GM21515 (cell line): ENCODE data around the gene TRIM31.
A peak's percentile ranks its signal among the peaks of the same experiment; 100 is the strongest.
"Not testable (repeated sequence)": the region's sequence is repeated elsewhere in the genome, so short reads cannot be mapped to it uniquely, and the experiment has no call there.

ENCODE experiments used
- ATAC-seq: cut with Tn5 transposase; IDR thresholded peaks from one replicate; pipeline ENCODE4 v1.9.1; 2021; ENCODE audit not compliant: unreplicated experiment

Gene TRIM31

GRCh38 chr6:30118691-30119090 lies 5.8 kb upstream of the TRIM31 start:
- ATAC-seq, result not testable (repeated sequence)

GRCh38 chr6:30116724-30117123 lies 3.8 kb upstream of the TRIM31 start:
- no peak for ATAC-seq

DNA sequence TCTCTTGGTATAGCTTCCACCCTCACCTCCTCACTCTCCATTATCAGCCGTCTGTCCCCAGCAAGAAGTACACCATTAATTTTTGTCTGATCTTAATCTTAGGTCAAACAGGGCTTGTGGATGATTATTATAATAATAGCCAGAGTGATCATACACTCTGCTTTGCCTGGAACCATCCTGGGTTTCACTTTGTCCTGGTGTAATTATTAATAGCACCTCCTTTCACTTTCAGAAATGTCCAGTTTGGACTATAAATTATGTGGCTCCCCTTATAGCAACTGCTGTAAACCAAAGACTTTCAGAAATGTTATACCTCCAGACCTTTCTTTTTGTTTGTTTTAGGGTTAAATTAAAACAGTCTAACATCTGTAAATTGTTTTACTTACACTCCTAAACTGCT lies 951 bp upstream of the TRIM31 start:
- no peak for ATAC-seq

- no peak for ATAC-seq
Measured at GRCh38 chr6:30112402-30112994, 392 bp downstream of the TRIM31 start.

DNA sequence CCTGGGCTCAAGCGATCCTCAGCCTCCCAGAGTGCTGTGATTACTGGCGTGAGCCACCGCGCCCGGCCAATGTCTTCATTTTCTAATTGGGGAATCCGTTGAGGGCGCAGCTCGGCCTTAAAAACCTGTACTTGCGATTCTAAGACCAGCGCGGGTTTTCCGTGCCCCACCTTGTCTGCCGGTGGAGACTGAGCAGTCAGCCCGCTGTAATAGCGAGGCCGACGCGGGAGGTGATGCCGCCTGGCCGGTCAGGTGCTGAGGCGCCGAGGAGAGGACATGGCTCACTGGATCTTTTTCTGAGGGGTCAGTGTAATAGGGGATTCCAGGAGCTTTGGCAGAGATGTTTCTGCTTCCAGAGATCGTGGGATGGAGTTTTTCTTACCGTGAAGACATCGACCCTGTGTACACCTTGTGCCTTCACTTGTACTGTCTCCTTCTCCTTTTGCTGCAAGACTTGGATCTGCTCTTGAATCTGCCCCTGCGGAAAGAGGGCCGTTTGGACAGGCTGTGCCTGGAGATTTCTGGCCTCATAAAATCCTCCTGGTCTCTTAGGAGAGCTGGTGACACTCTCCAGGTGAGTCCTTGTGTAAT lies 1.5 kb downstream of the TRIM31 start:
- ATAC-seq, result no peak

DNA sequence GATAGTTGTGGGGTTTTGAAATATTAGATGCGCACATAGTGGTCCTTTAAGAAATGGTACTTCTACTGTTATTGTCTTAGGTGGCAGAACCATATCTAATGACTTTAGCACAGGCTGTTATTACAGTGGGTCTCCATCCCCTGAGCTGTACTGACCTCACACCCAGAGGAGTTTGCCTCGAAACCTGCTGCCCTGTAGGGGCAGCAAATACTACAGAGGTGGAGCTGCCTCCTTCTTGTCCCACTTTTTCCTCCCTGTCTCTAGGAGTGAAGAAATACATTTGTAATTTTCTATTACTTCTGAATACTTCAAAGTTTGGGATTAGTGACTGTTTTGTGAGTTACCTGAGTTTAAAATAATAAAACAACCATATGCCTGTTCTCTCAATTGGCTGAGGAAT lies 8.2 kb downstream of the TRIM31 start:
- no peak for ATAC-seq

- no peak for ATAC-seq
Measured at GRCh38 chr6:30103872-30104179, 9.1 kb downstream of the TRIM31 start.

GRCh38 chr6:30102970-30103871 lies 9.7 kb downstream of the TRIM31 start:
- peak; percentile 66 for ATAC-seq

DNA sequence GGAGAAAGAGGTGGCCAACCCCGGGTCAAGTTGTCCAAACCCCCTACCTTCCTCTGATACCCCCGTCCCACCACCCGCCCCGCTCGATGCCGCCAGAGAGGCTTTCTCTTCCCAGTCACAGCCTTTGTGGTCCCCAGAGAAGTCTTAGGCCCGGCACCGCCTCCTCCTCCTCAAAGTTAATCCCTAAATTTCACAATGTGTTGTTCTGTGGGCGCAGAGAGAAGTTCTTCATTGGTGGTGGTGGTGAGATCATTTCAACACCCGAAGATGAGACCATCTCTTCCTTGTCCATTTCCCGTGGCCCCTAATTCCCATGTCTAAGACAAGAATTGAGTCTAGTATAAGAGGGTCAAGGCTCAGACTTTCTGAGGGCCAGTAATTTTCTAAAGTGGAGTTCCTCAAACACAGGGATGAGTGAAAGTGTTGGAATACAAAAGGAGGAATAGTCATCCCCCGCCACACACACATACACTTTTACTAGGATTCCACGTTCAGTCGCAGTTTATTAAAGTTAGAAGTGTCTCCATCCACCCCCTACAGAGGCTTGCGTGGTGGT lies 10.4 kb downstream of the TRIM31 start:
- ATAC-seq, result no peak

DNA sequence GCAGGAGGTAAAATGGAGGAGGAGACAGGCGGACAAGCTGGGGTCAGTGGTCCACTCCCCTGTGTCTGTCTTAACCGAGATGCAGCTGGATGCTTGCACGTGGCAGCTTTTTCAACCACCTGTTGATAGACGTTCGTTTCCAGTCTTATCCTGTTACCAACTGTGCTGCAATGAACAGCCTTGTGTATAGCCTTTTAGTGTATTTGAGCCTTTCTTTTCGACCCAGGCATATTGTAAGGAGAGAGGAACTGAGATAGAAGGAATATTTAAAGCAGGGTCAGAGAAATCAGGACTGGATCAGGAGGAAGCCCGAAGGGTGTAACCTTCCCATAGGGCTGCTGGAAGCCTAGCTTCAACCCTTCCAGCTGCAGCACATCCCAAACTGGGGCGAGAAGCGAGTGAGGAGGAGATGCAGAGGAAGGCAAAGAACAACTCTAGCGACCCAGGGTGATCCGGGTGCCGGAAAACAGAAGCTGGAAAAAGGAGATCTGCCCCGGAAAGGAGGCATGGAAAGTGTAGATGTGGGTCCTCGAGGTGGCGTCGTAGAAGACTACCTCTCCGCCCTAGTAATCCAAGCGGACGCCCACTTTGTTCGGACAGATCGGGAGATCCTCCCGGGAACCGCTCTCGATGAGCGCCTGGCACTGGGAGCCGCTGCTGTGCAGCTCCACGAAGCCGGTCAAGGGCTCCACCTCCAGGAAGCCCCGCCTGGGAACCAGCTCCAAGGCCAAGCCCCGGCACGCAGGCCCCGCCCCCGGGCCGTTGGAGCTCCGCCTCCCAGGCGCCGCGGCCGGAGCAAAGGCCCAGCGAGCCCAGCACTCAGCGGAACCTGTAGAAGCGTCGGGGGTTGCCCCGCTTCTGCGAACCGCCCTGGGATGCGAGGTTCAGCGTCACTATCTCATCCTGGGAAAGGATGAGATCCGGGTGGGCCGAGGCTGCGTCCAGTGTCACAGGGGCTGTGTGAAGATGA lies 11.2 kb downstream of the TRIM31 start:
- ATAC-seq, result peak; percentile 65

- ATAC-seq, result no peak
Measured at GRCh38 chr6:30100585-30101443, 12.1 kb downstream of the TRIM31 start.

DNA sequence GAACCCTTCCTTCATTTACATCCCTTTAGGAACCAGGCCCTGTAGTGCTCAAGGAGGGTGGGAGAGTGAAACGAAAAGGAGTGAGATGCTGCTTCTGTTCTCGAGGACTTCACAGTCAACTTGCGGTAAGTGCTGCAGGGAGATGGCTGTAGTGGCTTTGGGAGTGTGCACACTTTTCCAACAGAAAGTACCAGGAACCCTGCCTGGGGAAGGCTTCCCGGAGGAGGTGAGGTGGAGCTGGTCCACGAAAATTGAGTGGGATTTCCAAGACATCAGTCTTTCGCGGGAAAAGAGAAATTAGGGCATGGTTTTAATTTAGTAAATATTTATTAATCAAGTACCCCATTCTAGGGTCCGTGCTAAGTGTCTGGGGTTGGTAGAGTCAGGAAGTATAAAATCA lies 12.7 kb downstream of the TRIM31 start:
- ATAC-seq, result no peak

DNA sequence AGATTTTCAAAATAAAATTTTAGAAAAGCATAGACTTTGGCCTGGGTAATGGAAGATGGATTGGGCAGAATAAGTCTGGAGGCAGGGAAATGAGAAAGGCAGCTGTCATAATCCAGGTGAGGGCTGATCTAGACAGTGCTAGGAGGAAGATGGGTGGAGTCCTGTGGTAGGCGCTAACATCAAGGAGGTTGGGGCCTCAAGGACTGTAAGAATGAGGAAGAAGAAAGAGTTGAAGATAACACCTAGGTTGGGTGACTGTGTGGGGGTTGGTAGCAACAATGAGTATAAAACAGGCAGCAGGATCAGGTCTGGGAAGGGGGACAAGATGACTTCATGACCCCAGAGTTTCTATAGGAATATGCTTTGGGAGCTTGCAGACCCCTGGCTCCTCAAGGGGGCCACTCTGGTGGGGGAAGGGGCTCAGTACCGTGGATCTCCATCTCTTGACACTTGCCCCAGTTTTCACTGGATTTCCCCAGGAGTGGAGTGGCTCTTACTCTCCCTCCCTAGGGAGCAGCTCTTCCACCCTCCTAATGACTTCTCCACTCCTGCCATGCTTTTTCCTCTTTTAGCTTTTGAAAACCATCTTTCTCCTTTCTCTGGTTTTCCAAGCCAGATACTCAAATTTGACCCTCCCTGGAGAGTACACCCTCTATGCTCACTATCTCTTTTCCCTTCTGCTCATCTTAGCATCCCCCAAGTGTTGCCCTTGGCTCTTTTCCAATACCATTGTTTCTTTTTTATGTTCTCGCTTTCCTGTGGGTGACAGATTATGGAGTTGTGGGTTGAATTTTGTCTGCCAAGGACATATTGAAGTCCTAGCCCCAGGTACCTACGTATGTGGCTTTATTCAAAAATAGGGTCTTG lies 14.8 kb downstream of the TRIM31 start:
- no peak for ATAC-seq

DNA sequence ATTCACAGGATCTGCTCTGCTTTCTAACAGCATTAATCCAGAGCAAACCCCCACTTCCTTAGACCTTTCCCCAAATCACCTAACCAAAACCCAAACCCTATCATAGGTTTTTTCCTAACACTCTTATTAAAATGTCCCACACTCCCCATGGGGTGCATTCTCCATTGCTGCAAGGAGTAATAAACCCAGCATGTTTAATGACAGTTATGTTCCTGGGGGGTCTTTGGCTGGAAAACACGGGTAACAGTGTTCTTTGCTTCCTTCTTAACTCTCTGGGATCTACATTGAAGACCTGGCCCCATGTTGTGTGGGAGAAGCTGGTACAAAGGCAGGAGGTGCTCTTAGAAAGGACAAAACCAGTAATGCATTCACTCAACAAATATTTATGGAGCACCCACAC lies 16.1 kb downstream of the TRIM31 start:
- ATAC-seq, result no peak

- ATAC-seq, result no peak
Measured at GRCh38 chr6:30093951-30094661, 18.8 kb downstream of the TRIM31 start.

DNA sequence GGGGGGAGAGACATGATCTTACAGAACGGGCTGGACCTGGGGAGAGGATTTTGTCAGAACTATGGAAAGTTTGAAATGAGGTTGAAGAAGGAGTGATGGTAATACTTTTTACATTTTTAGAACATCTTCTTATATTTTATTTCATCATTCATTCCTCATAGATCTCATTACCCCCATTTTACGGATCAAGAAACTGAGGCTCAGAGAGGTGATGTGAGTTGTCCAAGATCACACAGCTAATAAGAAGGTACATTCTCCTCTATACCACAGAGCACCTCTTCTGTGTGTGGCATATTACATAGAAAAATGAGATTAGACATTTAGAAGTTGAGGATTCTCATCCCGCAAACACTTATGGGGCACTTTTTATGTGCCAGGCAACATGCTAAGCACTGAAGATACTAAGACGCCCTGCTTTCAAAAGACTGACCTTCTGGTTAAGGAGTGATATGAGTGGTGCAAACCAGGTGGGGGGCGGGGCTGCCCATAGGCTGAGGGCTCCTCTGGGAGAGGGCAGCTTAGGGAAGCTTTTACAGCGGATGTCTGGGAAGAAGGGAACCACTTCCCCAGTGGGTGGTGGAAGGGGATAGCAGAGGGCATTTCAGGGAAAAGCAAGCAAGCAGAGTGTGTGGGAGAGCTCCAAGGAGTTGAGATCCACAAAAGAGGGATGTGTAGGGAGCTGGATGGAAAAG lies 19.9 kb downstream of the TRIM31 start:
- no peak for ATAC-seq

DNA sequence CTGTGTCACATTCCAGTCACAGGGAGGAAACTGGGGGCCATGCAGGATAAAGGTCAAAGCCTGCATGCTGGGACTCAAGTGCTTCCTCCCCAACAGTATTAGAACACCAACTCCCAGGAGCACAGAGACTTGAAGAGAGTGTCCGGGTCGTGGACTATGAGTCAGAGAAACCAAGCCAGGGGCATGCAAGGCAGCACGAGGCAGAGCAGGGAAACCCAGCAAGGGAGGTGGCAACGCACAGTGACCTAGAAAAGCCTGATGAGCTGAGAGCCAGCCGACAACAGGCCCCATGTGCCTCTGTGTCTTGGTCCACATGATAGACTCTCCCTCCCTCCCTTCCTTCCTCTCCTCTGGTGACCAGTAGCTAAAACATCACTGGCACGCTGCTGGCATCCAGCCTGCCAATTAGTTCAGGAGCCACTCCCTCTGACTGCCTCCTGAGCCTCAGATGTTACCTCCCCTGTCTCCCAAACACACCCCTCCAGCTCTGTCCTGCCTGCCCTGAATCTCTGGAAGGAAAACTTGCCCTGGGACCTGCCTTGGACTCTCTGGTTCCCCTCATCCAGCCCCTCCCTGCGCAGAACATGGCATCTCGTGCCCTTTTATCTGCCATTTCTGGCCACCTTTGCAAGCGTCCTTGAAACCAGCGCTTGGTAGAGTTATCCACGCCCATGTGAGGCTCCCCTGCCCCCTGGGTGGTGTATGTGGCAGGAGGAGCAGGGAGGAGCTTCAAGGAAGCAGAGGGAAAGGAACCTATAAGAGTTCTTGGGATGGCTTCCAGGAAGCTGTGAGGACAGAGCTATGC lies 21.1 kb downstream of the TRIM31 start:
- no peak for ATAC-seq
